ENCODE data around the gene SMPDL3B.

Gene SMPDL3B

GRCh38 chr1:27973771-27974416 is 39.1 kb downstream of the SMPDL3B start:
- no peak overlapping the region for H3K4me3 ChIP-seq (ENCODE audit: control insufficient read depth, low read depth, low read length)
- no peak for DNase-seq (ENCODE audit: low read depth)
- no peak for TF ChIP-seq CTCF (IDR thresholded peaks at IDR 0.05; ENCODE audit: control insufficient read depth, insufficient read depth, low read depth, low read length, missing control alignments)

- no peak overlapping the region for H3K4me3 ChIP-seq (ENCODE audit: control insufficient read depth, low read depth, low read length)
- no peak for TF ChIP-seq CTCF (IDR thresholded peaks at IDR 0.05; ENCODE audit: control insufficient read depth, insufficient read depth, low read depth, low read length, missing control alignments)
- DNase-seq (ENCODE audit: low read depth) = no peak
Measured at GRCh38 chr1:27974417-27974781, 39.6 kb downstream of the SMPDL3B start.

- DNase-seq (ENCODE audit: low read depth) = peak; percentile 67
Measured at GRCh38 chr1:27979151-27979858, 44.5 kb downstream of the SMPDL3B start.

GRCh38 chr1:27979859-27980201 is 45.0 kb downstream of the SMPDL3B start:
- no peak overlapping the region for H3K4me3 ChIP-seq (ENCODE audit: control insufficient read depth, low read depth, low read length)
- no peak for DNase-seq (ENCODE audit: low read depth)
- TF ChIP-seq CTCF (IDR thresholded peaks at IDR 0.05; ENCODE audit: control insufficient read depth, insufficient read depth, low read depth, low read length, missing control alignments) = no peak

More at GRCh38 chr1:27979151-27979858, 44.5 kb downstream of the SMPDL3B start:
- H3K4me3 ChIP-seq (ENCODE audit: control insufficient read depth, low read depth, low read length) = no peak overlapping the region
- peak; percentile 53 for TF ChIP-seq CTCF (IDR thresholded peaks at IDR 0.05; ENCODE audit: control insufficient read depth, insufficient read depth, low read depth, low read length, missing control alignments)

- no peak for DNase-seq (ENCODE audit: low read depth)
- TF ChIP-seq CTCF (IDR thresholded peaks at IDR 0.05; ENCODE audit: control insufficient read depth, insufficient read depth, low read depth, low read length, missing control alignments) = no peak
- no peak overlapping the region for H3K4me3 ChIP-seq (ENCODE audit: control insufficient read depth, low read depth, low read length)
Measured at GRCh38 chr1:27980216-27980845, 45.5 kb downstream of the SMPDL3B start.

- no peak for DNase-seq (ENCODE audit: low read depth)
- no peak for TF ChIP-seq CTCF (IDR thresholded peaks at IDR 0.05; ENCODE audit: control insufficient read depth, insufficient read depth, low read depth, low read length, missing control alignments)
- H3K4me3 ChIP-seq (ENCODE audit: control insufficient read depth, low read depth, low read length) = no peak overlapping the region
Measured at GRCh38 chr1:27981145-27981544, 46.3 kb downstream of the SMPDL3B start.
